ENCODE data around the gene GJC2.

GJC2 gene

GRCh38 chr1:228145463-228146416, 4.0 kb upstream of the GJC2 start:
- no peak for ATAC-seq
- no peak for DNase-seq
- no peaks in the 10 kb centered on the region for H3K9me3 Mint-ChIP-seq
- no peaks in the 10 kb centered on the region for H3K27me3 Mint-ChIP-seq
- H3K27ac Mint-ChIP-seq = no peak overlapping the region
- H3K4me3 Mint-ChIP-seq = no peak overlapping the region
- peaks cover 24% of the 10 kb centered on the region for H3K36me3 Mint-ChIP-seq (ENCODE audit: low read depth)
- H3K4me1 Mint-ChIP-seq = peaks cover 25% of the 10 kb centered on the region

GRCh38 chr1:228146417-228147150, 3.1 kb upstream of the GJC2 start:
- peaks cover 25% of the 10 kb centered on the region for H3K4me1 Mint-ChIP-seq
- H3K27me3 Mint-ChIP-seq = no peaks in the 10 kb centered on the region
- no peak overlapping the region for H3K4me3 Mint-ChIP-seq
- DNase-seq (no peak), ATAC-seq (no peak)
- H3K27ac Mint-ChIP-seq = no peak overlapping the region
- peaks cover 17% of the 10 kb centered on the region for H3K36me3 Mint-ChIP-seq (ENCODE audit: low read depth)
- no peaks in the 10 kb centered on the region for H3K9me3 Mint-ChIP-seq

GRCh38 chr1:228147151-228147693, 2.5 kb upstream of the GJC2 start:
- H3K9me3 Mint-ChIP-seq = no peaks in the 10 kb centered on the region
- H3K36me3 Mint-ChIP-seq (ENCODE audit: low read depth) = peaks cover 11% of the 10 kb centered on the region
- H3K4me1 Mint-ChIP-seq = peaks cover 21% of the 10 kb centered on the region
- ATAC-seq = no peak
- H3K27ac Mint-ChIP-seq = no peak overlapping the region
- no peak for DNase-seq
- no peak overlapping the region for H3K4me3 Mint-ChIP-seq
- H3K27me3 Mint-ChIP-seq = no peaks in the 10 kb centered on the region

GRCh38 chr1:228147768-228148167, 2.0 kb upstream of the GJC2 start:
- Mint-ChIP-seq H3K9me3 (no peaks in the 10 kb centered on the region), H3K4me3 (no peak overlapping the region), H3K4me1 (peaks cover 15% of the 10 kb centered on the region), H3K27me3 (no peaks in the 10 kb centered on the region), H3K27ac (no peak overlapping the region), H3K36me3 (ENCODE audit: low read depth) (peaks cover 11% of the 10 kb centered on the region)
- DNase-seq (no peak), ATAC-seq (no peak)

DNA sequence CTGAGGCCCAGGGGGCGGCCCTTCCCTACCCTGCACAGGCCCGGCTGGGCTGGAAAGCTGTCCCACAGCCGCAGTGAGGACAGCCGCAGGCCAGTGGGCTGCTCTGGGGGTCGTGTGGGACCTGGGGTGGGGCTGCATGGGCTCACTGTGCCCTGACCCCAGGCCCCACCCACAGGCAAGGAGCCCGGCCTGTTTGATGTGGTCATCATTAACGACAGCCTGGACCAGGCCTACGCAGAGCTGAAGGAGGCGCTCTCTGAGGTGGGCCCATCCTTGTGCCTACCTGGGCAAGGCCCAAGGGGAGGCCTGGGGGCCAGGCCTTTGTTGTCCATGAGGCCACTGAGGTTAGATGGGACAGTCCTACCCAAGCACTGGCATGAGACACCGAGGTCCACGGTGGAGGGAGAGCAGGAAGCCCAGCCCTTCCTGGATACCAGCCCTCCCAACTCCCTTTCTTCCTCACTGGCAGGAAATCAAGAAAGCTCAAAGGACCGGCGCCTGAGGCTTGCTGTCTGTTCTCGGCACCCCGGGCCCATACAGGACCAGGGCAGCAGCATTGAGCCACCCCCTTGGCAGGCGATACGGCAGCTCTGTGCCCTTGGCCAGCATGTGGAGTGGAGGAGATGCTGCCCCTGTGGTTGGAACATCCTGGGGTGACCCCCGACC, 1.4 kb upstream of the GJC2 start:
- Mint-ChIP-seq H3K36me3 (ENCODE audit: low read depth) (peaks cover 6% of the 10 kb centered on the region), H3K27ac (no peak overlapping the region), H3K4me1 (peaks cover 10% of the 10 kb centered on the region), H3K4me3 (no peak overlapping the region), H3K27me3 (no peaks in the 10 kb centered on the region), H3K9me3 (no peaks in the 10 kb centered on the region)
- DNase-seq = no peak
- no peak for ATAC-seq

DNA sequence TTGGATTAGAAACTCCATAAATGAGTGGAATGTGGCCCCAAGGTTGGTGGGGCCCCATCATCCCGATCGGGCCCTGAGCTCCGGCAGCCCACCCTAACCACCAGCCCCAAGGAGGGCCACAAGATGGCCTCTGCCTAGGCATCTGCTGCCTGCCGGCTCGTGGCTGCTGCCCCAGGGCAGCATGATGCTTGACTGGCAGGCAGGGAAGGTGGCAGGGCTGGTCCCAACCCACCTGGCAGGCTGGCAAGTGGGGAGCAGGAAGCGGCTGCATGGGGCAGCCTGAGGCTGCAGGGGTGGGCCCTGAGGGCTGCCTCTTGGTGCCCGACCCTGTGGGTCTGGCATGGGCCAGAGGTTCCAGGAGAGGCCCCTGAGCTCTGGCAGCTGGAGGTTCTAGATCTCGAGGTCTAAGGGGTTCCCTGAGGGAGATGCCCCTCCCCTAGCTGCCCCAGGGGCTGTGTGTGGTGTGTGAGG, 760 bp upstream of the GJC2 start:
- H3K4me3 Mint-ChIP-seq = no peak overlapping the region
- H3K4me1 Mint-ChIP-seq = peaks cover 3% of the 10 kb centered on the region
- no peaks in the 10 kb centered on the region for H3K27me3 Mint-ChIP-seq
- H3K27ac Mint-ChIP-seq = no peak overlapping the region
- ATAC-seq (no peak), DNase-seq (no peak)
- H3K36me3 Mint-ChIP-seq (ENCODE audit: low read depth) = no peaks in the 10 kb centered on the region
- H3K9me3 Mint-ChIP-seq = no peaks in the 10 kb centered on the region

DNA sequence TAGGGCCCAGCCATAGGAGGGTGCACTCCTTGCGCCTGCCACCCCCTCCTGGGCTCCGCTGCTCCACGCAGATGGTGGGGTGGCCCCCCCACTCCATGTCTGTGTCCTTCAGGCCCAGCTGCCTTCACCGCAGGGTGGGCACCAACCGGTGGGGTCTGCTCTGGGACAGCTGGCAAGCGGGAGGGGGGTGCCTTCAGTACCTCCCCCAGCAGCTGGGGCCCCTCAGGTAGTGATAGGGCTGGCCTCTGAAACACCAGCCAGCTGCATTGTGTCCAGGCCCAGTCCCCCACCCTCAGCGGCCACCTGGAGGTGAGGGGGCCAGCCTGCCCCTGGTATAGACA, 360 bp downstream of the GJC2 start:
- Mint-ChIP-seq H3K36me3 (ENCODE audit: low read depth) (no peaks in the 10 kb centered on the region), H3K4me3 (no peak overlapping the region), H3K27me3 (no peaks in the 10 kb centered on the region), H3K27ac (no peak overlapping the region), H3K9me3 (no peaks in the 10 kb centered on the region), H3K4me1 (peaks cover 7% of the 10 kb centered on the region)
- DNase-seq = no peak
- no peak for ATAC-seq

DNA sequence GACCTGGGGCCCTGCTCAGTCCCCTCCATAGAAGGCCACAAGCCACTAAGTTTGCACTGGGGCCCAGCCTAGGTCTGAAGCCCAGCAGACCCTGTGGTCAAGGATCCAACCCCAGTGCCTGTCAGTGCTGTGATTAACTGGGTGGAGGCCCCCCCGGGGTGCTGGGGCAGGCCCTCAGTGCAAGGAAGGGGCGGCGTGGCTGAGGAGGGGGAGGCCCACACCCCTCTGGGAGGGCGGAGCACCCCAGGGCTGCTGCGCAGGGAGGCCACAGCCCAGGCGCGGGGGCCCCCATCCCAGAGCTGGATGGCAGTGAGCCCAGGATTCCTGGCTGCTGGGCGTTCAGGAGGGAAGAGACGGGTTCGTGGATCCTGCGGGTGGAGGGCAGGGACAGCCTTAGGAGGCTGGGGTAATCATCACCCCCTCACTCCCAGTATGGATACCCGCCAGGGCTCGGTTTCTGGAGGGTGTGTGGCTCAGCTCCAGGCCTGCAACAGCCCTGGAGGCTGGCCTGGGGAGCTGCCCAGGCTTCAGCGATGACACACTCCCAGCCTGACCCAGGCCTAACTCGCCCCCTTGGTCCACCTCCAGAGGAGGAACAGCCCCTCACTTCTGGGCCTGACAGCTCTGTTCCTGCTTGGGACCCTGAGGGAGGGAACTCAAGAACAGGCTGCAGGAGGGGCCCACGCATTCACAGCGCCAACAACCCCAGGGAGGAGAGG, 890 bp downstream of the GJC2 start:
- DNase-seq = no peak
- no peak for ATAC-seq
- no peak overlapping the region for H3K4me3 Mint-ChIP-seq
- peaks cover 10% of the 10 kb centered on the region for H3K4me1 Mint-ChIP-seq
- H3K36me3 Mint-ChIP-seq (ENCODE audit: low read depth) = no peaks in the 10 kb centered on the region
- H3K27ac Mint-ChIP-seq = no peak overlapping the region
- no peaks in the 10 kb centered on the region for H3K27me3 Mint-ChIP-seq
- H3K9me3 Mint-ChIP-seq = no peaks in the 10 kb centered on the region

DNA sequence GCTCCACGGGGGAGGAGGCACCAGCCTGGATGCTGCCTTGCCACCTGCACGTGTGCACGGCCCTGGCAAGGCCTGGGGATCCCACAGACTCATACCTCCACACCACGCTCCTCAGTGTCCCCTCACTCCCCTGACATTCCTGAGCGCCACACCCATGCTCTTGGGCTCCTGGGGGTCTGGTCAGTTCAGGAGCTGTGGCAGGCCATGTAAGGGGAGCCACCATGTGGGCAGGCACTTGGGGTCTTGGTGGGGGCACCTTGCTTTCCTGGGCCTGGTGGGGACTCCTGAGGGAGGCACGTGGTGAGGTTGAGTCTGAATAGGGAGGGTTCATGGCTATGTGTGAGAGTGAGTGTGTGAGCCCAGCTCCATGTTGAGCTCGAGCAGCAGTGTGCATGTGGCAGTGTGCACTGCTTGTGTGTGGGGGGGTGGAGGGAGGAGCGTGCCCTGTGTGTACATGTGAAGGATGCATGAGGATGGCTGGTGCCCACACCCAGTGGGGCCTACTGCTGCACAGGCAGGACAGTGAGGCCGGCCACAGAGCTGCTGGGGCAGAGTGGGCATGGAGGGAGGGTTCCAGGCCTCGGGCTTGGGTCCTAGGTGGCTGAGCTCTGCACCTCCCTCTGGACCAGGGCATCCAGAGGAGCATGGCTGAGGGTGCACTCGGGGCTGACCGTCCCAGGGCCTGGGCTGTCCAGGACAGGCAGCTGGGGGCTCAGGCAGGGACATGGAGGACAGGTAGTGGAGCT, 1.6 kb downstream of the GJC2 start:
- no peak overlapping the region for H3K27ac Mint-ChIP-seq
- H3K36me3 Mint-ChIP-seq (ENCODE audit: low read depth) = no peaks in the 10 kb centered on the region
- no peaks in the 10 kb centered on the region for H3K27me3 Mint-ChIP-seq
- peaks cover 14% of the 10 kb centered on the region for H3K4me1 Mint-ChIP-seq
- ATAC-seq = peak; percentile 12
- no peaks in the 10 kb centered on the region for H3K9me3 Mint-ChIP-seq
- H3K4me3 Mint-ChIP-seq = no peak overlapping the region
- DNase-seq = no peak

DNA sequence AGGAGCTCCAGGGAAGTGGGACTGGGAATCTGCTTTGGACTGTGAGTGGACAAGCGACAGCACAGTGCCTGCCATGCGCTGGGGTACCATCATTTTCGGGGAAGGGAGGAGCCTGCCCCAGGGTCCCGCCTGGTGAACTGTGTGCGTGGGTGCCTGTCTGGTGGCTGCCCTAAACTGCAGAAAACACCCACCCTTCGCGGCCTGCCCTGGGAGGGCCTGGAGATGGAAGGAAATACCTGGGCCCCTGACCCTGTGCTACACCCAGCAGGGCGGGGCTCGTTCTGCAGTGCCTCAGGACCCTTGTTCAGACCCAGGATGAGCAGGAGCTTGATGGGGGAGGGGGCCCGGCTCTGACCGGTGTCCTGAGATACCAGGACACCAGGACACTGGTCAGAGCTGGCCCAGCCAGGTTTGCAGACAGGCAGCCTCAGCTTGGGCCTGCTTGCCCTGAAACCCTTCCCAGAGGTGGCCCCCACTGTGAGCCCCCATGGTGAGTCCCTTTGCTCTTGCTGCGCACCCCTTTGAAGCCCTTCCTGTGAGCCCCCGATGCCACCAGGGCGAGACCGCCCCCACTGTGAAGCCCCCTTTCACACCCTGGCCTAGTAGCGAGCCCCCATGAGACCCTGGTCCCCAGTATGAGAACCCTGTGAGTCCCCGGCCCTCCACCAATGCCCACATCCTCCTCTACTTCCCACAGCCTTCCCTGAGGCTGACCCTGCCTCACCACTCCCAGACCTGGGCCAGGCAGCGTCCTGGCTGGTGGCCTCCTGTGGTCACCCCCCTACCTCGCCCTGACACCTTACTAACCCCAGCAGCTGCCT, 2.6 kb downstream of the GJC2 start:
- no peaks in the 10 kb centered on the region for H3K36me3 Mint-ChIP-seq (ENCODE audit: low read depth)
- H3K27ac Mint-ChIP-seq = no peak overlapping the region
- ATAC-seq (no peak), DNase-seq (no peak)
- peaks cover 18% of the 10 kb centered on the region for H3K4me1 Mint-ChIP-seq
- H3K27me3 Mint-ChIP-seq = no peaks in the 10 kb centered on the region
- no peaks in the 10 kb centered on the region for H3K9me3 Mint-ChIP-seq
- H3K4me3 Mint-ChIP-seq = no peak overlapping the region

- Mint-ChIP-seq H3K9me3 (no peaks in the 10 kb centered on the region), H3K27ac (no peak overlapping the region), H3K4me1 (peaks cover 20% of the 10 kb centered on the region), H3K36me3 (ENCODE audit: low read depth) (no peaks in the 10 kb centered on the region), H3K27me3 (no peaks in the 10 kb centered on the region), H3K4me3 (no peak overlapping the region)
- DNase-seq (no peak), ATAC-seq (no peak)
Measured at GRCh38 chr1:228152918-228153258, 3.2 kb downstream of the GJC2 start.

DNA sequence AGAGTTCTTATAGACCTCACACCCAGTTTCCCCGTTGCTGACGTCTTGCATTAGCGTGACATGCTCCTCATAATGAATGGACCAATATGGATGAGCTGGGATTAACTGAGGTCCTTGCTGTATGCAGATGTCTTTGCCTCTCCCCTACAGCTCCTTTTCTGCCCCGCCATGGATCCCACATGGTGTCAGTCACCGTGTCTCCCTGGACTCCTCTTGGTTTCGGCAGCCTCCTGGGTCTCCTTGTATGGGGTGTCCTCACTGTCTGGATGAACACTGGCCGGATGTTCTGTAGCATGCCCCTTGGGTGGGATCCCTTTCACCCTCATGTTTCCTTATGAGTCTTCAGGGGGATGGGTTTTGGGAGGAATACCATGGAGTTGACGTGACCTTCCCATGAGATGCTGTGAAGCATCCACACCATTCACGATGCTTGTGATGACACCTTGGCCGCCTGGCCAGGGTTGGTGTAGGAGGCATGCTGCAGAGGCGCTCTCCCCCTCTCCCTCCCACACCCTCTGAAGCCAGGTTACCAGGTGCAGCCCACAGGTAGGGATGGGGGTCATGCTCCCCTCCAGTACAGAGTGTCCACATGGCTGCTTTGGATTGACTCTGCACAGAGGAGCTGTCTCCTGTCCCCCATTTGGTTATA, 4.4 kb downstream of the GJC2 start:
- H3K27me3 Mint-ChIP-seq = no peaks in the 10 kb centered on the region
- no peaks in the 10 kb centered on the region for H3K9me3 Mint-ChIP-seq
- ATAC-seq (no peak), DNase-seq (no peak)
- no peaks in the 10 kb centered on the region for H3K36me3 Mint-ChIP-seq (ENCODE audit: low read depth)
- no peak overlapping the region for H3K27ac Mint-ChIP-seq
- H3K4me1 Mint-ChIP-seq = peaks cover 20% of the 10 kb centered on the region
- no peak overlapping the region for H3K4me3 Mint-ChIP-seq
